ENCODE results near the gene OXCT2.

Gene OXCT2

GRCh38 chr1:39735731-39736130 lies 35.4 kb downstream of the OXCT2 start:
- no peaks in the 10 kb centered on the region for H3F3A ChIP-seq (ENCODE audit: insufficient read depth, low read length)
- no peak overlapping the region for H3K27ac ChIP-seq (ENCODE audit: low read length)
- H3K27me3 ChIP-seq (replicated peaks; ENCODE audit: insufficient read depth, low read length) = no peaks in the 10 kb centered on the region
- no peak for DNase-seq
- H3K4me1 ChIP-seq (ENCODE audit: low read length) = peaks cover 15% of the 10 kb centered on the region
- no peaks in the 10 kb centered on the region for H3K36me3 ChIP-seq (replicated peaks; ENCODE audit: insufficient read depth, low read length)
- no peak overlapping the region for H3K9ac ChIP-seq (ENCODE audit: low read length)
- H2AFZ ChIP-seq (ENCODE audit: low read length) = no peak overlapping the region
- no peaks in the 10 kb centered on the region for H4K20me1 ChIP-seq (ENCODE audit: insufficient read depth, low read length)
- no peaks in the 10 kb centered on the region for H3K9me2 ChIP-seq (replicated peaks; ENCODE audit: insufficient read depth, low read length)
- TF ChIP-seq CTCF (IDR thresholded peaks at IDR 0.05; ENCODE audit: low read length) = no peak
- no peak for TF ChIP-seq EZH2phosphoT487 (IDR thresholded peaks at IDR 0.05; ENCODE audit: low read length)
- no peak for TF ChIP-seq EZH2 (optimal IDR thresholded peaks at IDR 0.05; ENCODE audit: low read depth, low read length)
- no peak overlapping the region for H3K4me2 ChIP-seq (ENCODE audit: low read depth, low read length)
- H3K9me3 ChIP-seq (replicated peaks; ENCODE audit: insufficient read depth, low read length) = no peaks in the 10 kb centered on the region
- peaks cover 21% of the 10 kb centered on the region for H3K79me2 ChIP-seq (ENCODE audit: low read length)
- no peak overlapping the region for H3K4me3 ChIP-seq (ENCODE audit: low read length)

- H3K9me3 ChIP-seq (replicated peaks; ENCODE audit: insufficient read depth, low read length) = no peaks in the 10 kb centered on the region
- H3K9ac ChIP-seq (ENCODE audit: low read length) = no peak overlapping the region
- H3K27me3 ChIP-seq (replicated peaks; ENCODE audit: insufficient read depth, low read length) = no peaks in the 10 kb centered on the region
- H3K36me3 ChIP-seq (replicated peaks; ENCODE audit: insufficient read depth, low read length) = no peaks in the 10 kb centered on the region
- H3K79me2 ChIP-seq (ENCODE audit: low read length) = no peaks in the 10 kb centered on the region
- H4K20me1 ChIP-seq (ENCODE audit: insufficient read depth, low read length) = no peaks in the 10 kb centered on the region
- no peaks in the 10 kb centered on the region for H3F3A ChIP-seq (ENCODE audit: insufficient read depth, low read length)
- no peak for TF ChIP-seq EZH2 (optimal IDR thresholded peaks at IDR 0.05; ENCODE audit: low read depth, low read length)
- TF ChIP-seq EZH2phosphoT487 (IDR thresholded peaks at IDR 0.05; ENCODE audit: low read length) = no peak
- no peak for TF ChIP-seq CTCF (IDR thresholded peaks at IDR 0.05; ENCODE audit: low read length)
- no peak overlapping the region for H3K27ac ChIP-seq (ENCODE audit: low read length)
- no peak for DNase-seq
- no peaks in the 10 kb centered on the region for H3K4me1 ChIP-seq (ENCODE audit: low read length)
- H3K4me2 ChIP-seq (ENCODE audit: low read depth, low read length) = no peak overlapping the region
- H2AFZ ChIP-seq (ENCODE audit: low read length) = no peak overlapping the region
- no peak overlapping the region for H3K4me3 ChIP-seq (ENCODE audit: low read length)
- no peaks in the 10 kb centered on the region for H3K9me2 ChIP-seq (replicated peaks; ENCODE audit: insufficient read depth, low read length)
Measured at GRCh38 chr1:39733161-39733560, 38.0 kb downstream of the OXCT2 start.

GRCh38 chr1:39732730-39733129 lies 38.4 kb downstream of the OXCT2 start:
- Histone ChIP-seq H4K20me1 (ENCODE audit: insufficient read depth, low read length) (no peaks in the 10 kb centered on the region), H3K36me3 (replicated peaks; ENCODE audit: insufficient read depth, low read length) (no peaks in the 10 kb centered on the region), H2AFZ (ENCODE audit: low read length) (no peak overlapping the region), H3K27me3 (replicated peaks; ENCODE audit: insufficient read depth, low read length) (no peaks in the 10 kb centered on the region), H3F3A (ENCODE audit: insufficient read depth, low read length) (no peaks in the 10 kb centered on the region), H3K27ac (ENCODE audit: low read length) (no peak overlapping the region), H3K9me2 (replicated peaks; ENCODE audit: insufficient read depth, low read length) (no peaks in the 10 kb centered on the region), H3K4me1 (ENCODE audit: low read length) (0 out of 2 replicates have a peak, but pooled peaks cover under 1% of the 10 kb centered on the region), H3K79me2 (ENCODE audit: low read length) (no peaks in the 10 kb centered on the region), H3K9ac (ENCODE audit: low read length) (no peak overlapping the region), H3K9me3 (replicated peaks; ENCODE audit: insufficient read depth, low read length) (no peaks in the 10 kb centered on the region), H3K4me3 (ENCODE audit: low read length) (no peak overlapping the region), H3K4me2 (ENCODE audit: low read depth, low read length) (no peak overlapping the region)
- TF ChIP-seq CTCF (IDR thresholded peaks at IDR 0.05; ENCODE audit: low read length) = no peak
- no peak for DNase-seq
